Upper lobe of right lung (tissue), 1 donor: ENCODE results near the gene MT1F. TPM values are rescaled to one million over a fixed set of nuclear protein-coding genes. Genes with fewer than 3 reads are reported as not detected.
"Not testable (repeated sequence)": the region's sequence is repeated elsewhere in the genome, so short reads cannot be mapped to it uniquely, and the experiment has no call there.

Source experiments
- ATAC-seq: fragments of 200-7000 bp; cut with Tn5 transposase; one replicate; pipeline ENCODE4 v1.9.1; 2020; ENCODE audit warnings: mild to moderate bottlenecking, moderate library complexity
- DNase-seq: peaks from one replicate; pipeline ENCODE4 v3.0.0-alpha.2; 2020
- H3K27ac ChIP-seq: fragments of 200-600 bp; one replicate; pipeline ENCODE4 v1.8.0; 2022
- H3K27me3 ChIP-seq: fragments of 200-600 bp; one replicate; pipeline ENCODE4 v1.8.0; 2022; ENCODE audit warnings: mild to moderate bottlenecking
- H3K36me3 ChIP-seq: fragments of 200-600 bp; one replicate; pipeline ENCODE4 v1.8.0; 2022
- H3K4me1 ChIP-seq: fragments of 200-600 bp; one replicate; pipeline ENCODE4 v1.8.0; 2022
- H3K4me3 ChIP-seq: fragments of 200-600 bp; one replicate; pipeline ENCODE4 v1.8.0; 2022; ENCODE audit warnings: mild to moderate bottlenecking
- H3K9me3 ChIP-seq: fragments of 200-600 bp; one replicate; pipeline ENCODE4 v1.8.0; 2022
- intact Hi-C: fragments of 100-400 bp; cut with DNase I; formaldehyde crosslinking; loops from one replicate; pipeline ENCODE4 v1.11.0; 2022
- total RNA-seq: library from RNA; stranded (reverse); fragmentation: NEBNext Ultra II Directional; extraction: Animal tissue kit (Norgen Biotek cat#: 25700); gene quantifications from one replicate; pipeline ENCODE4 v1.2.1, GENCODE V29; 2021
- TF ChIP-seq, protein P1 (sequence below): fragments of 200-600 bp; IDR thresholded peaks from one replicate; pipeline ENCODE4 v1.8.0; 2022; ENCODE audit warnings: antibody characterized with exemption
- donor health status: DM: no; HTN: yes; CAD: no; lungs with severe emphysema.

The MT1F gene
- total RNA-seq, 1 donor from 2014 or later, result 9.1 TPM

DNA sequence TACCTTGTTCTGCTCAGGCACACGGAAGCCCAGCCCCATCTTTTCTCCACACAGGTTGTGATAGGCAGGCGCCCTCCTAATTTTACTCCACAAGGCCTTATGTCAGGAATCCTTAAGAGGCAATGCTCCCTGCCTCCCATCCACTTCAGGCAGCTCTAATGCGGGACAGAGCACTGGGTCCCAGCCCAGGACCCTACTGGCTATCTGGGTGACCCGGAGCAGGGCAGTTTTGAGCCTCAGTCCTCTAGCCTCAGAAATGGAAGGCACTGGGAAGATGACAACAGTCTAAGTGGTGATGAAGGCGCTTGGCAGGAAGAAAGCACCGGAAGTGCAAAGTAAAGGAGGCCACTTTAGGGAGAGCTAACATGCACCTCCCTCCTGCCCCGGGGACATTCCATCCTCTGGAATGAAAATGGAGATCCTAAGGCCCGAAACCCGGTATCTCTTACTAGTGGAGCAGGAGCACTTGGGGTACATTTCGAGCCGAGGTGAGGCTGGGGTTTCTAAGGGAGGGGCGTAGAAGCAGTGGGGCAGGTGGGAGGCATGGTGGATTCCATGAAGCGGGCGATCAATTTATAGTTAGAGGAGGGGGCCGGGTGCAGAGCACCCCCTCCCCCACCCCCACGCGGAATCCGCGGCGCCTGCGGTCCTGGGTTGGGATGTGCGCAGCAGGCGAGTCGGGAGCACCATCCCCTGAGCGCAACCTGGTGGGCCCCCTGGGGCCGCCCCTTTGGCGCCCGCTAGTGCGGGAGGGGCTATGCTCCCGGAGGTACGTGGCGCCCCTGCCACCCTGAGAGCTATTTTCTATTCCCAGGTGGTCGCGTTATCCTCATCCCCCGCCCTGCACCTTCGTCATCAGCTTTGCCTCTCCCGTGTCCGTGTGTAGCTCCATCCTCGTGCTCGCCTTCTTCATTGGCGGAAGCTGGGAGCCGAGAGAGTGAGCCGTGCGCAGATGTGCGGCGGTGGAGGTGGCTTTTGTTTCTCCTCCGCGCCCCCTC, 4.9 kb downstream of the MT1F start:
- no peak for ATAC-seq
- Histone ChIP-seq H3K9me3 (no peaks in the 10 kb centered on the region), H3K27me3 (peaks cover 41% of the 10 kb centered on the region), H3K4me1 (peaks cover 9% of the 10 kb centered on the region), H3K36me3 (no peaks in the 10 kb centered on the region), H3K4me3 (peak overlapping the region; percentile 21), H3K27ac (no peak overlapping the region)
- intact Hi-C loops, result no loop called here
- no peak for DNase-seq
- TF ChIP-seq, protein P1, sequence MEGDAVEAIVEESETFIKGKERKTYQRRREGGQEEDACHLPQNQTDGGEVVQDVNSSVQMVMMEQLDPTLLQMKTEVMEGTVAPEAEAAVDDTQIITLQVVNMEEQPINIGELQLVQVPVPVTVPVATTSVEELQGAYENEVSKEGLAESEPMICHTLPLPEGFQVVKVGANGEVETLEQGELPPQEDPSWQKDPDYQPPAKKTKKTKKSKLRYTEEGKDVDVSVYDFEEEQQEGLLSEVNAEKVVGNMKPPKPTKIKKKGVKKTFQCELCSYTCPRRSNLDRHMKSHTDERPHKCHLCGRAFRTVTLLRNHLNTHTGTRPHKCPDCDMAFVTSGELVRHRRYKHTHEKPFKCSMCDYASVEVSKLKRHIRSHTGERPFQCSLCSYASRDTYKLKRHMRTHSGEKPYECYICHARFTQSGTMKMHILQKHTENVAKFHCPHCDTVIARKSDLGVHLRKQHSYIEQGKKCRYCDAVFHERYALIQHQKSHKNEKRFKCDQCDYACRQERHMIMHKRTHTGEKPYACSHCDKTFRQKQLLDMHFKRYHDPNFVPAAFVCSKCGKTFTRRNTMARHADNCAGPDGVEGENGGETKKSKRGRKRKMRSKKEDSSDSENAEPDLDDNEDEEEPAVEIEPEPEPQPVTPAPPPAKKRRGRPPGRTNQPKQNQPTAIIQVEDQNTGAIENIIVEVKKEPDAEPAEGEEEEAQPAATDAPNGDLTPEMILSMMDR, result no peak

DNA sequence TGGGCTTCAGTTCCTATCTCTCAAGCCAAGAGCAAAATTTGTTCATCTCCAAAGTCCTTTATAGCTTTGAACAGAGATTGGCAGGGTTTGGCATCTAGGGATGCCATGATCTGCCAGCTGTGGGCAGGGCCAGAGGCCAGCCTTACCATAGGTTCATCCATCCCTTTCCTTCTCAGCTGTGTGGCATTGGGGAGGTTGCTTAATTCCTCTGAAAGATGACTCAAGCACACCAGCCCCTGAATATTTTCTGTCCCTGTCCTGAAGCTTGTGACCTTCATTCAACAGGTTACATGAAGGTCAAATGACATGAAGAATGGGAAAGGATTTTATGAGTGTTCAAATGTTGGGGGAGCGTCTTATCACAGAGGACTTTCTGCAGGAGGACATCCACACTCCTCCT, 6.7 kb downstream of the MT1F start:
- TF ChIP-seq, protein P1, result no peak
- intact Hi-C loops, result no loop called here
- ATAC-seq, result no peak
- Histone ChIP-seq H3K27me3 (peaks cover 60% of the 10 kb centered on the region), H3K4me3 (no peak overlapping the region), H3K4me1 (peaks cover 3% of the 10 kb centered on the region), H3K36me3 (no peaks in the 10 kb centered on the region), H3K27ac (no peak overlapping the region), H3K9me3 (no peaks in the 10 kb centered on the region)
- DNase-seq, result no peak

DNA sequence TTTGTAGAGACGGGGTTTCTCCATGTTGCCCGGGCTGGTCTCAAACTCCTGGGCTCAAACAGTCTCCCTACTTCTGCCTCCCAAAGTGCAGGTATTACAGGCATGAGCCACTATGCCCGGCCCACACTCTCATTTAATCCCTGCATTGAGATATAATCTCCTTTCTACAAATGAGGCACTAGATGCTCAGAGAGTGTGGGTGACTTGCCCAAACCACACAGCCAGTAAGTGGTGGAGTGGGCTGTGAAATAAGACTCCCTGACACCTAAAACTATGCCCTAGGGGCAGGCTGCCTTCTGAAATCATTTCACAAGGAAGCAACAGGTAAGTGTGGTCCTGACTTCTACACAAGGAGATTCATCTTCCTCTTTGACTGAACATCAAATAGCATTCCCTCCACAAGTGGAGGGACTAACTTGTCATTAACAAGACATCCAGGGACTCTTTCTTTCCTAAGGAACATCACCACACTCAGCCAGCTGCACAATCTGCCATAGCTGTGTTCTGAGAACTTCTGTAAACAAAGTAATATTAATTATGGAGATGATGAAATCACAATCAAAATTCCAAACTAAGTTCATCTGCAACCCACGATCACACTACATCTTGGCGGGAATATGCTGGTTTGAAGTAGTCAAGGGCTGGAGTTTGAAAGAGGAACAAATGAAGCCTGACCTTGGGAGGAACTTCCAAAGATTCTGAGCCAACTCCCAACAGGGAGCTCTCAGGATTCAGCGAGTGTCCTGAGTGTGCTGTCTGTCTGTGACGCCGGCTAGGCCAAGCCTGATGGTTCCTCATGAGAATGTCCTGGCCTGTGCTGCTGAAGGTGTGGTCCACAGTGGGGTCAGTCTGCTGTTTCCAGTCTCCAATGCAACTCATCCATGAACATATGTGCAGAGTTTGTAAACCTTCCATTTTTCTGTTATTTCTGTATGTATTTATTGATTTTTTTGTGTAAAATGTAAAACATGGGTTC, 7.8 kb downstream of the MT1F start:
- H3K27me3 ChIP-seq, result peaks cover 69% of the 10 kb centered on the region
- intact Hi-C loops, ATAC-seq: not testable (repeated sequence)

DNA sequence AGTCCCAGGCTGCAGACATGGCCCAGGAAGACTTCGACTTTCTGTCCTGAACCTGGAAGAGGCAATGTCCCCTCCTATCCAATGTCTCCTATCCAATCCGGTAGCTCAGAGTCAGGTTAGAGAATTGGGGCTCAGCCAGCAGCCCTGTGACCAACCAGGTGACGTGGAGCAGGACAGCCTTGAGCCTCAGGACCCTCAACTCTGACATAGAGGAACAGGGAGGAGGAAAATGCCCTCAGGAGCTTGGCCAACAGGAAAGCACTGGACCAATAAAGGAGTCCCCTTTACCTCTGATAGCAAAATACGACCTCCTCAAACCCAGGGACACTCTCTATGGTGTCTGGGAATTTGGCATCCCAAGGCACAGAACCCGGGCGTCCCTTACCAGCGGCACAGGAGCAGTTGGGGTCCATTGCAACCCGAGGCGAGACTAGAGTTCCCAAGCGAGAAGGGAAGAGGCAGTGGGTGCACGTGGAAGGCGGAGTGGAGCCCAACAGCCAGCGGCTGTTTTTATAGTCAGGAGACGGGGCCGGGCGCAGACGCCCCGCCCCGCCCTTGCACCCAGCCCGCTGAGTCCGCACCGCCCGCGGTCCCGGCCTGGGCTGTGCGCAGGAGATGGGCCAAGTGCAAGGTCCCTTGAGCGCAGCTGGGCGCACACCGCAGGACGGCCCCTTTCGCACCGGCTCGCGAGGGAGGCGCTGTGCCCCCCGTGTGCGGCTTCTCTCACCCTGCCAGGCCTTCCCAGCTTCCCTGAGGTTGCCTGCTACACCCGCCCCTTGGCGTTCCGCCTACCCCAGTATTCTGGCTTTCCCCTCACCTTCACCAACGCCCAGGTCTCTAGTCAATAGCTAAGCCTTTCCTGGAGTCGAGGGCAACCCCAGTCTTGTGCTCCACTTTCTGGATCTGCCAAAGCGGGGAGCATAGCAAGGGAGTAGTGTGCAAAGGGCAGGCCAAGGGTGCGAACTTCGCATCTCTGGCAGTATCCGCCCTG, 10.1 kb downstream of the MT1F start, which contains the start of gene MT1G:
Gene MT1G (minus strand): TSS at position 485 of the 991 bp plus-strand sequence. CDS start 72 bp downstream, at position 413.
- DNase-seq (peak; percentile 74), ATAC-seq (peak; percentile 82)
- no peaks in the 10 kb centered on the region for H3K36me3 ChIP-seq
- H3K4me1 ChIP-seq, result peaks cover 8% of the 10 kb centered on the region
- H3K9me3 ChIP-seq, result no peaks in the 10 kb centered on the region
- no peak within 1 kb of the TSS for H3K4me3 ChIP-seq
- H3K27me3 ChIP-seq, result peaks cover 75% of the 10 kb centered on the region
- TF ChIP-seq, protein P1, result no peak
- intact Hi-C loops, result no loop called here
- H3K27ac ChIP-seq, result no peak within 1 kb of the TSS

More for the DNA sequence above, 7.8 kb downstream of the MT1F start:
- H3K36me3 ChIP-seq, H3K9me3 ChIP-seq, H3K4me3 ChIP-seq, H3K27ac ChIP-seq, H3K4me1 ChIP-seq, DNase-seq: not testable (repeated sequence)

DNA sequence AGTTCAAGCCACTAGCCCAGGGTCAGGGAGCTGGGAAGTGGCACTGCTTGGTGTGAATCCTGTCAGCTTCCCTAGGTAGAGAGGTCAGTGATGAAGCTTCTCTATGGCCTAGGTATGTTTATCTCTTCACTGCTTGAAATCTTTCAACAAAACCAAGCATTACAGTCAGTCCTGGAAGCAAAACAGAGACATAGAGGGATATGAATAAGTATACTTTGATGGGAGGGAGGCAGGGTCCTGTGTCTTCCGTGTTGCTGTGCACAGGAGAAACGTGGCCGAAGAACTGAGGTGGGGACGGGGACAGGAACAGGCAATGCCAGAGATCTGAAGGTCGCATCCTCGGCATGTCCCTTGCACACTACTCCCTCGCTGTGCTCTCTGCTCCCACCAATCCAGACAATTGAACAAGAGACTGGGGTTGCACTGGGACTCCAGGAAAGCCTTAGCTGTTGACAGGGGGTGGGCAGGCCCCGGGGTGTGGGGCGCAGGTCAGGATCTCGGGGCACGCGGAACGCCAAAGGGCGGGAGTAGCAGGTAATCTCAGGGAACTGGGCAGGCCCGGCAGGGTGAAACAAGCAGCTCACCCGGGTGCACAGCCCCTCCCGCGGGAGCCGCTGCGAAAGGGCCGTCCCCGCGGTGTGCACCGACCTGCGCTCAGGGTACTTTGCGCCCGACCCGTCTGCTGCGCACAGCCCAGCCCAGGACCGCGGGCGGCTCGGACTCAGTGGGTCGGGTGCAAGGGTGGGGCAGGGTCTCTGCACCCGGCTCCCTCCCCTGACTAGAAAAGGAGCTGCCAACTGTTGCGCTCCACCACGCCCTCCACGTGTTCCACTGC, 11.5 kb downstream of the MT1F start, which contains the start of gene MT1H:
Gene MT1H (plus strand): TSS at position 810 of the 835 bp plus-strand sequence. CDS start 71 bp downstream, outside the sequence.
- ATAC-seq, result no peak
- intact Hi-C loops, result no loop called here
- H3K36me3 ChIP-seq, result no peaks in the 10 kb centered on the region
- H3K4me3 ChIP-seq, result no peak within 1 kb of the TSS
- no peak within 1 kb of the TSS for H3K27ac ChIP-seq
- H3K9me3 ChIP-seq, result no peaks in the 10 kb centered on the region
- no peak for DNase-seq
- TF ChIP-seq, protein P1, result no peak
- H3K27me3 ChIP-seq, result peaks cover 69% of the 10 kb centered on the region
- peaks cover 8% of the 10 kb centered on the region for H3K4me1 ChIP-seq
